ENCODE data around the gene MOSMO.
"Not testable (repeated sequence)": the region's sequence is repeated elsewhere in the genome, so short reads cannot be mapped to it uniquely, and the experiment has no call there.

MOSMO gene

DNA sequence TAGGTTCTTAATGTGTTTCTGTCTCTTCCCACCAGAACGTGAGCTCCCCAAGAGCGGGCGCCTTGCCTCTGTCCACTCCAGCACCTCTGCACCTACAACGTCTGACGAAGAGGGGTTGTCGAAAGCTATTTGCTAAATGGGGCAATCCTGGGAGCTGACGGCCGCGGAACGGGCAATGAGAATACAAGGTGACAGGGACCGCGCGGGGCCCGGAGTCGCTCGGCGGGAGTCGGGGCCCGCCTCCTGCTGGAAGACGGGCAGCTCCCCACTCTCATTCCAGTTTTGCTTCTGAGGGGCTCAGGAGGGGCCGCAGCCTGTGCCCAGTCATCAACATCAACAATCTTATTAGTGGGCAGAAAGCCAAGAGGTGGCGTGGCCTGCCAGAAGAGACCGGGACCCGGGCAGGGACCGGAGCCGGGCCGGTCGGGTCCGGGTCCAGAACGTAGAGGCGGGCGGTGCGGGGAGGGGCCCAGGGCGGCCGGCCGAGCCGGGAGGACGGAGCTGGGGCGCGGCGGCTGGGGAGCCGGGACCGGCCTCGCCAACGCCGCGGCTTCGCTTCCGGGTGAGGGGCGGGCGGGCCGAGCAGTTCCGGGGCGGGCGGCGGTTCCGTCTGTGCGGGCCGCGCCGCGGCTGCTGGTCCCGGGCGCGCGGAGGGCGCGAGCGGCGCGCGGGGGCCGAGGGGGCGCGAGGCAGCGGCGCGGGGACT lies at the start of gene MOSMO:
MOSMO (plus strand) TSS at position 603 of the 706 bp plus-strand sequence. CDS start 191 bp downstream, outside the sequence.
- DNase-seq: peak; percentile 76

DNA sequence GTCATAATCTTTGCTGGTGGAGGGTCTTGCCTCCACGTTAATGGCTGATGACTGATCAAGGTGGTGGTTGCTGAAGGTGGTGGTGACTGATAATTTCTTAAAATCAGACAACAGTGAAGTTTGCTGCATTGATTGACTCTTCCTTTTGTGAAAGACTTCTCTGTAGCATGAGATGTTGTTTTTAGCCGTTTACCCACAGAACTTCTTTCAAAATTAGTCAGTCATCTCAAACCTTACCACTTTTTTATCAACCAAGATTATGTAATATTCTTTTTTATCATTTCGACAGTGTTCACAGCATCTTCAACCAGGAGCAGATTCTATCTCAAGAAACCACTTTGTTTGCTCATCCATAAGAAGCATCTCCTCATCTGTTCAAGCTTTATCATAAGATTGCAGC lies 48.9 kb upstream of the MOSMO start:
- DNase-seq: no peak

DNA sequence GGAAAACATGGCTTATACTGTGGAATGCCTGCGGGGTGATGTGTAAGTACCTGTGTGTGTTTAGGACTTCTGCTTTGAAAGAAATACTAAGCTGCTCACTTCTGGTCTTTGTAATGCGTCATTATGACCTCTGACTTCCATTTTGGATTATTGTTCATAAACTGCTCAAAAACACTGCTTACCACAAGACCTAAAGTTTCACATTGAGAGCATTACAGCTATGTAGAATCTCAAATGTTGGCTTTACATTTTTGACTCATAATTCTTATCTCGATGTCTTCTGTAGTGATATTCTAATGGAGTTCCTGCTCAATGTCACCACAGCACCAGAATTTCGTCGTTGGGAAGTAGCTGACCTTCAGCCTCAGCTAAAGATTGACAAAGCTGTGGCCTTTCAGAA lies 45.4 kb upstream of the MOSMO start:
- DNase-seq: no peak

DNA sequence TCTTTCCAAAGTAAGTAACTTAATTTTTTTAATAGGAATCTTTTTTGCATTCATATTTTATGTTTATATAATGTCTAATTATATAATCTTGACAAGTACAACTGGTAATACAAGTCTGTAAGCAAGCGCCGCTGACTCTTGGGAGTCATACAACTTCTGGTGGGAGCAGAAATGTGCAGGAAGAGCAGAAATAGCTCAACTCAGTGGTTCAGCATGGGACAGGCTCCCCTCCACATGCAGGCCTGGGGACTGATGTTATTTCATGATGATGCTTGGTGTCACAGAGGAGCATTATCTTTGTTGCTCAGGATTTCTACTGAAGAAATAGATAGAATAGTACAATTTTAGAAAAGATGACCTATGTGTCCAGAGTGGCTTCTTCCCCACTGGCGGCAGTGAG lies 44.0 kb upstream of the MOSMO start:
- no peak for DNase-seq

DNA sequence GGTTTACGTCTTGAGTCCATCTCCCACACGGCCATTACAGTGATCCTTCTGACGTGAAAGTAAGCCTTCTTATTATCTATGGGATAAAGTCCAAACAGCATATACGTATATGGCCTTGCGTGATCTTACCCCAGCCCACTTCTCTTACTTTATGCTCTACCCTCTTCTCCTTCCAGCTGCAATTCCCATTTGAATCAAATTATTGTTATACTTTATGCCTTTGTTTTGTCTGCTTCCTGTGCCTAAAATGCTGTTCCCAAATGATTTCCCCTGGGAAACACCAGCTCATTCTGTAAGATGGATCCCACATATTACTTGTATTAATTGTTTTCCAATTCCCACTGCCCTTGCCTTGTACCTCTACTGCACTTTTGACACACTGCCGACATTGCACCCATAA lies 43.6 kb upstream of the MOSMO start:
- no peak for DNase-seq

DNA sequence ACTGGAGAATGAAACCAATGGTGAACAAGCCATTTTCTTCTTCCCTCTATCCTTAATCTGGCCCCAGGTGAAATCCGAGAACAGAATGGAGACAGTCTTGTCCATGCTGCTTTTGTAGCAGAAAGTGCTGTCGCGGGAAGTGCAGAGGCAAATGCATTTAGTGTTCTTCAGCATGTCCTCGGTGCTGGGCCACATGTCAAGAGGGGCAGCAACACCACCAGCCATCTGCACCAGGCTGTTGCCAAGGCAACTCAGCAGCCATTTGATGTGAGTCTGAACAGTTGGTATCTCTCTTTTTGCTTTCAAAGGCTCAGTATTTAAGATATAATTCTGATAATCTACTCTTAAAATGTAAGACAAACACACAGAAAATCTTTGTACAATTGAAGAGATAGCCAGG lies 36.1 kb upstream of the MOSMO start:
- DNase-seq: no peak

DNA sequence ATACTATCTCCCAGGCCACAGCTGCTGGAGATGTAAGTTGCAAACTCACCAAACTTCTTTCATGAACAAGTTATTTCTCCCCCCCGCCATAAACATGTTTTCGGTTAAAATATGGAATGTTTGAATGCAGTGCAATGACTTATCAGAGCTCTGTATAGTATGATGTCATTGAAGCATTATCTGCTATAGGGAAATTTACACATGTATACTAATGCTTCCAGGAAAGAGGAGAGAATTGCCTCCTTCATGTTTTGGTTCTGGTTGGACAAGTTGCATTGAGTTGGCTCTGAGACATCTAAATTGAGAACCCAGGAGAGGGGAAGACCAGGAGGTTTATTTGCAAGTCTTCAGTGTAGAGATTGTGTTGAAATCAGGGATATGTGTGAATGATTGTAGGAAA lies 34.0 kb upstream of the MOSMO start:
- no peak for DNase-seq

DNA sequence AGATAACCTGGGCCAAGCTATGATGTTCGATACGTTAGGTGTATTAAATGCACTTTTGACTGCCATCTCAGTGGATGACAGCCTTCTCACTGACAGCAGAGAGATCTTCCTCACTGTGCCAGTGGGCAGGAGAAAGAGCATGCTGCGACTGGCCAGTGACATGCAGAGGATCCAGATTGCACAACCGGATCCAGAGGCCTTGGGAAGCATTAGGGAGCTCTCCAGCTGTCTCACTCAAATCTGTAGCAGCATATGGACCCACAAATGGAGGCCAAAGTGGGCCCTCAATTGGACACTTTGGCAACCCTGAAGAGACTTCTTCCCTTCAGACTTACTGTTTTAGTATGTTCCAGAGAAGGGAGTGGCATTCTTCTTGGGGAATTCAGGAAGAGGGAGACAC lies 27.9 kb upstream of the MOSMO start:
- DNase-seq: no peak

DNA sequence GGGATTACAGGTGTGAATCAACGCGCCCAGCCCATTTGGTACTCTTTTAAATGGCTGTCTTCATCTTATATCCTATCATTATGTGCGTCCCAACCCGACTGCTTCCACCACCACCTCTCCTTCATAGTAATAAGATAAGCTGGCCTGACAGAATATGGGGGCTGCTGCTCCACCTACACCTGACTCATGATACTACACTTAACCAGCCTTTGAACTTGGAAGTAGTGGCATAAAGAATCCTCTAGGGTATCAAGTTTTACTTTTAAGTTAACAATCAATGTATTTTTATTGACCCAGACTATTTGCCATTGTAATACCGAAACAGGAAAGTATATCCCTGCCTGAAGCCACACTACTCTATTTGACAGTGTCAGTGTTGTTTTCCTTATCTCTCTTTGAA lies 25.8 kb upstream of the MOSMO start:
- DNase-seq: no peak

DNA sequence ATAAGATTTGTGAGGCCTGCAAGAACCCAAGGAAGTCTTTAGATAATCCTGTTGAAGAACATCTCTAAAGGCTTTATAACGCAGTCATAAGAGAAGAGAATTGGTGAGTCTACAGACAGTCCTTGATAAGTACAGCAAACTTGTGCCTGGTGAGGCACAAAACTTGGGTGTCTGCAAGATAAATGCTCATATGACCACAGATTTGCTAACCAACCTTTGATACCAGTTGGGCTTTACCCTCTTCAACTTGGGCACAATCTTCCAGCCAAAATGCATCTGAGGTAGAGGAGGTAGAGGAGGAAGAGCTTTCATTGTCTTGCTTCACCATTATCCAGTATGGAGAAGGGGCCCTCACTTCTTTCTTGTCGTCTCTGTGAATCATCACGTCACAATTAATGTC lies 23.8 kb upstream of the MOSMO start:
- no peak for DNase-seq

DNA sequence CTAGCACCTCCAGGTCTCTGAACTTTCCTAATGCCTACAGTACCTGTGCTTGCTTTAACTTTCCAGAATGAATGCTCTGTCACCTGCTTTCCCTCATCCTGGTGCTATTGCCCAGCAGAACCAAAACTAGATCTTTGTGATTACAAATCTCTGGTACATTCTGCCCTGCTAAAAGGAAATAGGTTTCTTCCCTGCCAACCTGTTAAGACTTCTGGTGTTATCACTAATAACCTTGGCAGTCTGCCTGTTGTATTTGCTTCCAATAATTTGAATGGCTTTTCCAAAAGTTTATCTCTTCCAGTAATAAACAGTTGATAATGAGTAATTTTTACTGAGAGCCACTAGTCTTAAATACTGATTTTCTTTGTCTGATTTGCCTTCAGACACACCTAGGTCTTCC lies 22.4 kb upstream of the MOSMO start:
- DNase-seq: no peak

DNA sequence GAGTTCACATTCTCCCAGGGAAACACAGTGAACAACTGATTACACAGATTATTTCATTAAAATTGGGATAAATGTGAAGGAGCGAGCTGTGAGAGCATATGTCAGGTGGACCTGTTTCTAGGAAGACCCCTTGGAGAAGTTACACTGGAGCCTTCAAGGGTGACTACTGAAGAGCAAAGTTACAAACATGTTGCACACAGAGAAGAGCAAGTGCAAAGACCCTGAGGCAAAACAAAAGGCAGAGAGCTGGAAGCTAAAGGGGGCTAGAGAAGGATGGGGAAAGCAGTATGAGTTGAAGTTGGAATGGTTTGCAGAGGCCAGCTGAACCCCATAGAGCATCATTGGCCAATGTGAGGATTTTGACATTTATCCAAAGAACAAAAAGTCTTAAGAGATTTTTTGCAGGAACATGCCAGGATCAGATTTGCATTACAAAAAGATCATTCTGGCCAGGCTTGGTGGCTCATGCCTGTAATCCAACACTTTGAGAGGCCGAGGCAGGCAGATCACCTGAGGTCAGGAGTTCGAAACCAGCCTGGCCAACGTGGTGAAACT lies 21.1 kb upstream of the MOSMO start:
- DNase-seq: no peak

DNA sequence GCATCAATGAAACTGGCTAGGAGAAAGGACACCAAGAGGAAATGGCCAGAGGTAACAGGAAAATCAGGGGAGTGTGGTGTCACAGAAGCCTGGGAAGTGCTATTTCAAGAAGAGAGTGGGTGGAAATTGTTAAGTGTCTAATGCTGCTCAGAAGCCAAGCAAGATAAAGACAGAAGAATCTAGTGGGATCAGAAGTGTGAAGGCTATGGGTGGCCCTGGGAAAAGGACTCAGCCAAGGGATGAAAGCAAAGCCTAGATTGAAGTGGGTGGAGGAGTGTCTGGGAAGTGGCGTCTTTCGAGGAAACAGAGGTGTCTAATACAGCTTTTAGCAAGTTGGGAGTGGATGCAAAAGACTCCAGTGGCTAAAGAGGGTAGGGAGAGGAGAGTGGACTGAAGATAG lies 20.4 kb upstream of the MOSMO start:
- DNase-seq: no peak

DNA sequence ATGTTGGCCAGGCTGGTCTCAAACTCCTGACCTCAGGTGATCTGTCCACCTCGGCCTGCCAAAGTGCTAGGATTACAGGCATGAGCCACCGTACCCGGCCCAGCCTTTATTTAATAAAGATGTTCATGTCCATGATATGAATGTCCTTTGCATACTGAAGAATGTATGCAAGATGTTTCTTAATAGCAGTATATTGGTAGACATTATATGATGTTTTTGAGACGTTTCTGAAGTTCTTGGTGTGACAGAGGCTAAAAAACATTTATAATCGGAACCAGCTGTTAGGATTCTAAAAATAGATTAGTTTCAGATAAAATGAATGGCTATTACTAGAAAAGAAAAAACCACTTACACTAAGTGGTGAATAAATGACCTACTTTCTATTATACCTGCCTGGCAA lies 18.8 kb upstream of the MOSMO start:
- no peak for DNase-seq

DNA sequence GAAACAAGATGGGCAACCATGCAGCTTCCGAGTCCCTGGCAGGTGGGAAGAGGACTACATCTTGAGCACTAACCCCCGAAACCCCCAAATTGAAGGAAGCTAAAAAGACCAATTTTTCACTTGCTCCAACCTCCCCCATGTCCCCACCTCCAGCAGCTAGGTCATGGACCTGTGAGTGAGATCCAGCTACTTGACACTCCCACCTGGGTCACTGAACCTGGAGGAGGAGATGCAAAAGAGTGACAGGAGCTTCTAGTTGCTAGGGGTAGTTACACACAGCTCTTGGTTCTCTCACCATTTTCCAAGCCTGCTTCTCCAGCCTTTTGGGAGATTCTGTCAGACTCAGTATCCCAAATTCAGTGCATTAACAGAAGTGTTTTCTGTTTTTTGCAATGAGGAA lies 18.2 kb upstream of the MOSMO start:
- DNase-seq: no peak

DNA sequence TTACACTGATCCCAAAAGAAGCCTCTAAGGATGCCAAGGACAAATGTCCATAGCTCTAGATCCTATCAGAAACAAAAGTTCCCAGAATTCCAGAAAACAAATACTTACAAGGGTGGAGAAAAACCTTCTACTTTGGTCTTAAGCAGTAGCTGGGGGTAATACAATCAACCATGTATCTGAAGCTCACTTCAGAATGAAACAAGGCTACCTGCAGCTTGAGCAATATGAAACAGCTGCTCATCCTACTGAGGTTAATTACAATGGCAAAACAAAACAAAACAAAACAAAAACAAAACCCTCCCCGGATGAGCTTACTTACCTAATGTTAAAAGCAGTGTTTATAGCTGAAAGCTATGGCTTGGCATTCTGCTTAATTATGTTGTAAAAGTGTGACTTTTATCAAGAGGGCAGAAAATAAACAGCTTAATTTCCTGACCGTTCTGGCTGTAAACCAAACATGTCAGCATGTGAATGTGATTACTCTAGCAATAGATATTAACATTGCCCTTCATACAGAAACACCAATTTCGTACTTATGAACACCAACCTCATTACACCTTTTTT lies 17.4 kb upstream of the MOSMO start:
- no peak for DNase-seq

DNA sequence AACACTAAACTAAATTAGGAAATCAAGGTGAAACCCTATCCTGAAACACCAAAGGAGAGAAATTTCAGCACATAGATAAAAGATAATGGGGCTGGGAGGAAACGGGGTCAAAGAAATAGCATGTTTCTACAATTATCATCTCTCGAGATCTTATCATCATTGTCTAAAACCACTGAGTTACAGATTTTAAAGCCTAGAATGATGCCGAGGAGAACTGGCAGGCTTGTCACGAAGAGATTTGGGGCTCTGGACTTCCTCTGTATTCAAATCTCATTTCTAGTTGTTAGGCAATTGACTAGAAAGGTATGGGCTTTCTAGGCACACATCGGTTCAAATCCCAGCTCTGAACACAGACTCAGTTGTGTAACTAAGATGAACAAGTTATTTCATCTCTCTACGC lies 16.3 kb upstream of the MOSMO start:
- DNase-seq: no peak

DNA sequence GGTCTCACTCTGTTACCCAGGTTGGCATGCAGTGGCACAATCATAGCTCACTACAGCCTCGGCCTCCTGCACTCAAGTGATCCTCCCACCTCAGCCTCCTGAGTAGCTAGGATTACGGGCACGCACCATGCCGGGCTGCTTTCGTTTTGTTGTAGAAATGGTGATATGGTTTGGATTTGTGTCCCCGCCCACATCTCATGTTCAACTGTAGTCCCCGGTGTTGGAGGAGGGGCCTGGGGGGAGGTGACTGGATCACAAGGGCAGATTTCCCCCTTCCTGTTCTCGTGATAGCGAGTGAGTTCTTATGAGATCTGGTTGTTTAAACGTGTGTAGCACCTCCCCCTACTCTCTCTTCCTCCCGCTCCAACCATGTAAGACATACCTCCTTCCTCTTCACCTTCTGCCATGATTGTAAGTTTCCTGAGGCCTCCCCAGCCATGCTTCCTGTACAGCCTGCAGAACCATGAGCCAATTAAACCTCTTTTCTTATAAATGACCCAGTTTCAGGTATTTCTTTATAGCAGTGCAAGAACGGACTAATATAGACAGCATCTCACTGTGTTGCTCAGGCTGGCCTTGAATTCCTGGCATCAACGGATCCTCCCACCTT lies 12.9 kb upstream of the MOSMO start:
- DNase-seq: no peak

DNA sequence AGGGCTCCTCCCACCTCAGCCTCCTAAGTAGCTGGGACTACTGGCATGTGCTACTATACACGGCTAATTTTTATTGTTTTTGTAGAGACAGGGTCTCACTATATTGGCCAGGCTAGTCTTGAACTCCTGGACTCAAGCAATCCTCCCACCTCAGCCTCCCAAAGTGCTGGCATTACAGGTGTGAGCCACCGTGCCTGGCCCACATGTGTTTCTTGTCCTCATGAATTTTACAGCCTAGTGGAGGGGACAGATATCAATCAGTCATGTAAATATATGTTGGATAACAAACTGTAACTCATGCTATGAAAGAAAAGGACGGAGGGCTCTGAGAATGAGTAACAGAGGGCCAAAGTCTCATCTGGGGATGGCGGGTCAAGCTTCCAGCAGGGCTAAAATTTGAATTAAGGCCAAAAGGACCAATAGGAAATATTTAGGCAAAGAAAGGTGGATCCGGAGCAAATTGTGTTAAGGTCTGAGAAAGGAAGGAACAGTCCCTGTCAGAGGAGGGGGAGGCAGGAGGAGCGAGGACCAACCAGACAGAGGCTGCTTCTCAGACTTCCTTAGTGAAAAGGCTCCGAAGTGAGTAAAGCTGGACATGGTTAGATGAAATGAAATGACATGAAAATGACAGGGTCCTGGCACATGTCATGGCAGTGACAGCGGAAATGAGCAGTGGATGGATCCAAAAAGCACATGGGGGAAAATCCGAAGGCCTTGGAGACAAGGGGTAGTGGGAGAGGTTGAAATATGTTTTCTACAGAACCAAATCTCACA lies 10.8 kb upstream of the MOSMO start:
- no peak for DNase-seq

DNA sequence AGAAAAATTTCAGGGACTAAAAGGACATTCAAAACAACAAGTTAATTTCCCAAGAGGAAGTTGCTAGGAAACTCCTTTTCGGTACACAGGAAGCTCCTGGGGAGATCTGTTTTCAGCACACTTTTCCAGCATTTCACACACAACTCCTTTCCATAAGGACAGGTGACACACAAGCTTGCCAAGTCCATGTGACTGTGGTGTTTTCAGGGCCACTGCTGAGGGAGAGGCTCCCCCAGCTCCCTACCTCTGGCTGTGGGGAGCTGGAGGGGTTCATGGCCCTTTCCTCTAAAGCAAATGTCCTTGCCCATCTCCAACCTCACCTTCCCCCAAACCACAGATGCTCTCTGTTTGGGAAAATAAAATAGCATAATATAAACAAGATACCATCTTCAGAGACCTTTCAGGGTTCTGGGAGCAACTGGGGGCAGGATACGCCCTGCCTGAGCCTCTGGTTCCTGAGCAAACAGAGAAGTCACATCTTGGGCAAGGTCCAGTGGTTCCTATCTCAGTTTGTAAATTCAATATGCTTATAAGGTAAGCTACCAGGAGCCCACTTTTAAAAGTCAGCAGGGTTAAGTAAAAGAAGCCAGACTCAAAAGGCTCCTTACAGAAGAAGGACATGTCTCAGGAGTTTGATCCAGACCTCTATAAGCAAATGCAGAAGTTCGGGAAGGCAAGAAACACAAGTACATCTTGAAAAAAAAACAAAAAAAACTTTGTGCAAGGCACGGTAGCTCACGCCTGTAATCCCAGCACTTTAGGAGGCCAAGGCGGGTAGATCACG lies 10.0 kb upstream of the MOSMO start:
- no peak for DNase-seq

DNA sequence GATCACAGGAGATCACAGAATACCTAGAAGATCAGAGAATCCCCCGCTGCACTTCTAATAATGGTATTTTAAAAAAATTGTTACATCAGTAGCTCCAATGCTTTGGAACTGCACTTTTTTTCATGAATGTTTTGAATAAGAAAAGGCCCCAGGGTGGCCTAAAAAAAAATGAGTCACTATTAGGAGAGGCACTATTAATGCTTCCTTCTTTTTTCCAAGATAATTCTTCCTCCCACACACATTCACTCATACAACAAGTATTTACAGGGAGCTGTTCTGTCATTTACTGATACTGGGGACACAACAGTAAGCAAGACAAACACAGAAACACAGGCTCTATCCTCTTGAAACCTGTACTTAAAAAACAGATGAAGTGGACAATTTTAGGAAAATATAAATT lies 6.3 kb upstream of the MOSMO start:
- no peak for DNase-seq

DNA sequence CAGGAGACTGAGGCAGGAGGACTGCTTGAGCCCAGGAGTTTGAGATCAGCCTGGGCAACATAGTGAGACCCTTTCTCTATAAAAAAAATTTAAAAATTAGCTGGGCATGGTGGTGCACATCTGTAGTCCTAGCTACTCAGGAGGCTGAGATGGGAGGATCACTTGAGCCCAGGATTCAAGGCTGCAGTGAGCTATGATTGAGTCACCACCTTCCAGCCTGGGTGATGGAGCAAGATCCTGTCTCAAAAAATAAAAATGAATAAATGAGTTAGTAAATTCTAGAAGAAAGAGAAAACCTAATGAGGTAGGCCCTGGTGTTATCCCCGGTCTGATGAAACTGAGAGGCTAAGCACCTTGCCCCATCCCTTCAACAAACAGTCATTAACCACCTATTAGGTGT lies 5.9 kb upstream of the MOSMO start:
- not testable (repeated sequence) for DNase-seq

DNA sequence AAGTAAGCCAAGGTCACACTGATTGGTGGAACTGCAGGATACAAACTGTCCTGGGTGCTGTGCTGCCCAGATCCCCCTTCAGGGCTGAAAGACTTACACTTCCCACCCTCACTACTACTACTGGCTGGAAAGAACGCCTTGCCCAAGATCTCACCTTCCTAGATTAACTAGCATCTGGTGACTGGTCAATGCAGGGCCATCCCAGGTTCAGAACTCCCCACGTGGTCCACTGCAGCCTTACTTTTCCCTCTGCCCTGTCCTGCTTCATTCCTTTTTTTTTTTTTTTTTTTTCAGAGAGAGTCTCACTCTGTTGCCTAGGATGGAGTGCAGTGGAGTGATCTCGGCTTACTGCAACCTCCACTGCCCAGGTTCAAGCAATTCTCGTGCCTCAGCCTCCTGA lies 4.7 kb upstream of the MOSMO start:
- no peak for DNase-seq
